Skeletal muscle tissue (tissue), 4 donors: Measurements from ENCODE around the gene ZAP70. TPM values are rescaled to one million over a fixed set of nuclear protein-coding genes. Genes with fewer than 3 reads are reported as not detected.

ENCODE experiments used
- H3K27ac ChIP-seq: one replicate; pipeline ENCODE4 v1.7.0; 2013; ENCODE audit warnings: mild to moderate bottlenecking, low read depth, low read length, inconsistent platforms
- H3K27me3 ChIP-seq, 3 donors: one replicate each; pipeline ENCODE4 v1.7.0; 2013; ENCODE audit warnings: low read length in 3 of 3; ENCODE audit not compliant: control insufficient read depth in 3 of 3, insufficient read depth in 3 of 3
- H3K36me3 ChIP-seq, 3 donors: one replicate each; pipeline ENCODE4 v1.7.0; 2013; ENCODE audit warnings: low read length in 3 of 3; ENCODE audit not compliant: control insufficient read depth in 3 of 3, insufficient read depth in 3 of 3
- H3K4me1 ChIP-seq, 3 donors: one replicate each; pipeline ENCODE4 v1.7.0; 2013; ENCODE audit warnings: low read length in 3 of 3, mild to moderate bottlenecking in 3 of 3; ENCODE audit not compliant: control insufficient read depth in 3 of 3, insufficient read depth in 3 of 3
- H3K4me3 ChIP-seq, 3 donors: one replicate each; pipeline ENCODE4 v1.7.0; 2013; ENCODE audit warnings: low read length in 3 of 3
- H3K9ac ChIP-seq, 3 donors: one replicate each; pipeline ENCODE4 v1.7.0; 2013; ENCODE audit warnings: low read length in 3 of 3, mild to moderate bottlenecking in 3 of 3, moderate library complexity in 2 of 3, low read depth in 1 of 3
- H3K9me3 ChIP-seq, 3 donors: one replicate each; pipeline ENCODE4 v1.7.0; 2013; ENCODE audit warnings: low read length in 3 of 3; ENCODE audit not compliant: control insufficient read depth in 3 of 3
- total RNA-seq: library from RNA; depleted of rRNA; stranded (reverse); fragments of >200 nt; gene quantifications from one replicate; pipeline ENCODE4 v1.2.3, GENCODE V29; 2014
- donor health status: Osteomylitis.

Gene ZAP70
- total RNA-seq, 1 donor from 2014 or later: 3.1 TPM

- H3K36me3 ChIP-seq: no peaks in the 10 kb centered on the region
- H3K4me3 ChIP-seq: no peak overlapping the region
- H3K9ac ChIP-seq: no peak overlapping the region
- peaks cover 0 to 7% (median 0%) of the 10 kb centered on the region in 3 donors for H3K27me3 ChIP-seq
- H3K9me3 ChIP-seq: no peaks in the 10 kb centered on the region
- H3K4me1 ChIP-seq: no peaks in the 10 kb centered on the region
- H3K27ac ChIP-seq: no peak overlapping the region
Measured at GRCh38 chr2:97715951-97716694, 2.7 kb downstream of the ZAP70 start.

GRCh38 chr2:97716695-97717612 lies 3.6 kb downstream of the ZAP70 start:
- Histone ChIP-seq H3K27me3 (peaks cover 0 to 7% (median 0%) of the 10 kb centered on the region in 3 donors), H3K9me3 (no peaks in the 10 kb centered on the region), H3K9ac (no peak overlapping the region), H3K27ac (no peak overlapping the region), H3K4me1 (no peaks in the 10 kb centered on the region), H3K36me3 (no peaks in the 10 kb centered on the region), H3K4me3 (no peak overlapping the region)

GRCh38 chr2:97717613-97717995 lies 4.2 kb downstream of the ZAP70 start:
- no peak overlapping the region for H3K9ac ChIP-seq
- peaks cover 0 to 7% (median 0%) of the 10 kb centered on the region in 3 donors for H3K27me3 ChIP-seq
- H3K27ac ChIP-seq: no peak overlapping the region
- no peaks in the 10 kb centered on the region for H3K4me1 ChIP-seq
- H3K4me3 ChIP-seq: no peak overlapping the region
- H3K36me3 ChIP-seq: no peaks in the 10 kb centered on the region
- no peaks in the 10 kb centered on the region for H3K9me3 ChIP-seq

- H3K27ac ChIP-seq: no peak overlapping the region
- H3K36me3 ChIP-seq: no peaks in the 10 kb centered on the region
- H3K4me1 ChIP-seq: no peaks in the 10 kb centered on the region
- H3K27me3 ChIP-seq: peaks cover 0 to 7% (median 0%) of the 10 kb centered on the region in 3 donors
- no peak overlapping the region for H3K9ac ChIP-seq
- no peak overlapping the region for H3K4me3 ChIP-seq
- no peaks in the 10 kb centered on the region for H3K9me3 ChIP-seq
Measured at GRCh38 chr2:97718051-97718882, 4.9 kb downstream of the ZAP70 start.

- Histone ChIP-seq H3K9me3 (no peaks in the 10 kb centered on the region), H3K4me3 (no peak overlapping the region)
Measured at GRCh38 chr2:97718942-97719341, 5.6 kb downstream of the ZAP70 start.

GRCh38 chr2:97719362-97720155 lies 6.2 kb downstream of the ZAP70 start:
- no peaks in the 10 kb centered on the region for H3K4me1 ChIP-seq
- no peaks in the 10 kb centered on the region for H3K9me3 ChIP-seq
- peaks cover 0 to 7% (median 0%) of the 10 kb centered on the region in 3 donors for H3K27me3 ChIP-seq
- H3K9ac ChIP-seq: no peak overlapping the region
- no peak overlapping the region for H3K4me3 ChIP-seq
- H3K36me3 ChIP-seq: no peaks in the 10 kb centered on the region
- no peak overlapping the region for H3K27ac ChIP-seq

More at GRCh38 chr2:97718942-97719341, 5.6 kb downstream of the ZAP70 start:
- Histone ChIP-seq H3K36me3 (no peaks in the 10 kb centered on the region), H3K9ac (no peak overlapping the region), H3K27ac (no peak overlapping the region), H3K4me1 (no peaks in the 10 kb centered on the region), H3K27me3 (peaks cover 0 to 7% (median 0%) of the 10 kb centered on the region in 3 donors)

- H3K4me3 ChIP-seq: no peak overlapping the region
- H3K4me1 ChIP-seq: peaks cover 0 to 6% (median 2%) of the 10 kb centered on the region in 3 donors
- H3K9ac ChIP-seq: no peak overlapping the region
- no peak overlapping the region for H3K27ac ChIP-seq
- no peaks in the 10 kb centered on the region for H3K36me3 ChIP-seq
- no peaks in the 10 kb centered on the region for H3K9me3 ChIP-seq
- peaks cover 0 to 7% (median 0%) of the 10 kb centered on the region in 3 donors for H3K27me3 ChIP-seq
Measured at GRCh38 chr2:97720746-97721145, 7.4 kb downstream of the ZAP70 start.

- Histone ChIP-seq H3K27me3 (peaks cover 0 to 7% (median 0%) of the 10 kb centered on the region in 3 donors), H3K9me3 (no peaks in the 10 kb centered on the region), H3K9ac (no peak overlapping the region), H3K36me3 (no peaks in the 10 kb centered on the region), H3K4me3 (no peak overlapping the region), H3K4me1 (peaks cover 0 to 10% (median 4%) of the 10 kb centered on the region in 3 donors), H3K27ac (no peak overlapping the region)
Measured at GRCh38 chr2:97722227-97722626, 8.9 kb downstream of the ZAP70 start.
